GM12801 (cell line): ENCODE data around the gene TIMP4.

Experiments
- TF ChIP-seq, protein P1 (sequence below): IDR thresholded peaks from one replicate; pipeline ENCODE4 v1.5.1; 2011; ENCODE audit warnings: control low read depth; ENCODE audit not compliant: insufficient read length; ENCODE audit errors: extremely low read depth

TIMP4 gene

DNA sequence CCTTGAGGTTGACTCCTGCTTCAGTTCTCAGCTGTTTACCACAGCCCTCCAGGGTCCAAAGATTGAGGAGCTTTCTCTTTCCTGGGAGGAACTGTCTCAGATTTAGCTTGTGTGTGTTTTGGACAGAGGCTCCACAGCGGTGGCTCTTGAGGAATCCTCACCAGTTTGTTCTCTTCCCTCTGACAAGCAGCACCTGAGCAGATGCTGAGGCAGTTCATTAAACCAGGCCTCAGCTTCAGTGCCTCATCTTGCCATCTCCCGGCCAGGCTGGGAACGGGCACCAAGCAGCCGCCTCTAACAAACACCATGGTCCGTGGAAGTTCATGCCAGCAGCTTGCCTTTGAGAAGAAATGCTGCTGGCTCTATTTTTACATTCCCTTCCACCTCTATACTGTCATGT, 25.8 kb upstream of the TIMP4 start:
- TF ChIP-seq, protein P1, sequence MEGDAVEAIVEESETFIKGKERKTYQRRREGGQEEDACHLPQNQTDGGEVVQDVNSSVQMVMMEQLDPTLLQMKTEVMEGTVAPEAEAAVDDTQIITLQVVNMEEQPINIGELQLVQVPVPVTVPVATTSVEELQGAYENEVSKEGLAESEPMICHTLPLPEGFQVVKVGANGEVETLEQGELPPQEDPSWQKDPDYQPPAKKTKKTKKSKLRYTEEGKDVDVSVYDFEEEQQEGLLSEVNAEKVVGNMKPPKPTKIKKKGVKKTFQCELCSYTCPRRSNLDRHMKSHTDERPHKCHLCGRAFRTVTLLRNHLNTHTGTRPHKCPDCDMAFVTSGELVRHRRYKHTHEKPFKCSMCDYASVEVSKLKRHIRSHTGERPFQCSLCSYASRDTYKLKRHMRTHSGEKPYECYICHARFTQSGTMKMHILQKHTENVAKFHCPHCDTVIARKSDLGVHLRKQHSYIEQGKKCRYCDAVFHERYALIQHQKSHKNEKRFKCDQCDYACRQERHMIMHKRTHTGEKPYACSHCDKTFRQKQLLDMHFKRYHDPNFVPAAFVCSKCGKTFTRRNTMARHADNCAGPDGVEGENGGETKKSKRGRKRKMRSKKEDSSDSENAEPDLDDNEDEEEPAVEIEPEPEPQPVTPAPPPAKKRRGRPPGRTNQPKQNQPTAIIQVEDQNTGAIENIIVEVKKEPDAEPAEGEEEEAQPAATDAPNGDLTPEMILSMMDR, result no peak

DNA sequence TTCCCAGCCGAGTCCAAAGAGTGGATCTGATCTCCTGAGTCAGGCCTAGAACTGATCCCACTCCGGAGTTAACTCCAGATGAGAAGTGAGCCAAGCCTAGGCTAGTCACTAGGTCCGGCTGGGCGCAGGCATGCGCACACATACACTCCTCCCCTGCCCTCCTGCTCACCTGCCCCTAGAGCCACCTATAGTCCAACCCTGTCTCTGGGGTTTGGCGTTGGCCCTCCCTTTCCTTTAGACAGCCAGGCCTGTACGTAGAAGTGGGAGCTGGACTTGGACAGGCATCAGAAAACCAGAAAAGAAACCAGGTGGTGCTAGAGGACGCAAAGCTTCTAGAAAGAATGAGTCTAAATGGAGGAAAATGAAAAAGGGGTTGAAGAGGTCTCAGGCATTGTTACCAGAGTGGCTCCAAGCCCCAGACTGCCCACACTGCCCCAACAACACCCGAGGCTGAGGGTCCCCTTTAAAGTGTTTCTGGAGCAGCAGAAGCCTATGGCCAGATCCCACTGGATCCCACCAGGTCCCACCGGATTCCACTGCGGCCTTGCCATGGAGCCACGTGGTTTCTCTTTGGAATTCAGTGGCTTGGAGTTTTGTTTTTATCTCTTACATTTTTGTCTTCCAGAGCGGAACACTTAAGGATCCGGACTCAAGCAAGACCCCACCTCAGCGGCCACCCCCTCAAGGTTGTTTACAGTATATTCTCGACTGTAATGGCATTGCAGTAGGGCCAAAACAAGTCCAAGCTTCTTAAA, 24.2 kb upstream of the TIMP4 start:
- TF ChIP-seq, protein P1, result no peak

DNA sequence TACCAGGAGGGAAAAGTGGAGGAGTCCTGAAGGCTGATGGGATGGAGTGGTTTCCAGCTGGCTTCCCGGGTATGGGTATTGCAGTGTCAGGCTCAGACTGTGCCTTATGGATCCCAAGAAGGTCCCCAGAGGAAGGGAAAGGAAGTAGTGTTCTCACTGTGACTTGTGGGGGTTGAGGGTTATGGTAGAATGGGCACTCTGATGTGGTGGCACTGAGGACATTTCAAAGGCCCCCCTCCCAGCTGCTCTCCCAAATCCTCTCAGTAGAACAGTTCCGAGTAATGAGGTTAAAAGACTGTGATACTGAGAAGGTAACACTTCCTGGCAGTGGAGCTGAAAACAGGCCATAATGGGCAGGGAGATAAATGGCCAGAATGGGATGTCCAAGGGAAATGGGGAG, 23.1 kb upstream of the TIMP4 start:
- TF ChIP-seq, protein P1, result no peak

DNA sequence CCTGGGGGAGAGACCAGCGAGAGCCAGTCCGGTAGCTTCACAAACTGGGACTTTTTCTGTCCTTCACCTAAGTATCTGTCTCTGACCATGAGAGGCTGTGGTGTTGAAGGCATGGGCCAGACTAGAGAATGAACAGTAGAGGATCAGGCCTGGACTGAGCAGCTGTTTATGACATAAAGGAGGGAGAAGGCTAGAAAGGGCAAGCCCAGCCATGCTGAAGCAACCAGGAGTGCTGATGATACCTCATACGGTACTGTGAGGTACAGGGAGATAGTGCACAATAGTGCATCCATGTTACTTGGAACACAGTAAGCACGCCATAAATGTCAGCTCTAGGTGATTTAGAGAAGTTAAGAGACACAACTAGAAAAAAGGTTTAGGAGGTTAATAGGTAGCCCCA, 22.6 kb upstream of the TIMP4 start:
- TF ChIP-seq, protein P1, result no peak

DNA sequence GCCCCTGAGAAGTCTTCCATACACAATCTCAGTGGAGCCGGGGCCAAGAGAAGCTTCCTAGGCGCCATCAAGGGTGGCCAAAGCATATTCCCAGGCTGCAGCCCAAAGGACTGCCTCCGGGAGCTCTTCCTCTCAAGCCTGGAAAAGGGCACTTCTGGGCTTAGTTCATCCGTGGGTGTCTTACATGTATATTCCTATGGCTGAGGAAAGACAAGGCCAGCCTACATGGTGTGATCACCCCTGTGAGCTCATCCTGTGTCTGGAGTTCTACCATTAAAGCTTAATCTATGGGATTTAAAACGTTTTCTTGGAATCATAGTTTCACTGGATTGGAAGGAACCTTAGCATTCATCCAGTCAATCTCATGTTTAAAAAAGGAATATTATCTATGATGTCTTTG, 21.9 kb upstream of the TIMP4 start:
- TF ChIP-seq, protein P1, result no peak

DNA sequence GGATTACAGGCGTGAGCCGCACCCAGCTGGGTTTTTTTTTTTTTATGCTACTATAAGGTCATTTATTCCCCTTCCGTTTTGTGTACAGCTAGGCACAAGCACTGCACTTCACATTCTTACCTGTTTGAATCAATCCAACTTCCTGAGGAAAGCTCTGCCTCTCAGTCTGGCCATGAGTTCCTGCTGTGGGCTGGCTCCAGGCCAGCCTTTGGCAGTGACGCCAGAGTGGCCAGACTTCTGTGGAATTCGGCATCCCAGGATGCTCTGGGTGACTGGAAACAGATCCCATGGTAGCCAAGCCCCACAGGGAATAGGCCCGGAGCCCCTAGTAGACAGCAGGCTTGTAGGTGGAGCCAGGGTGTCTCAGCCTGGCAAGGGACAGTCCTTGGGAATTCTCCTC, 21.5 kb upstream of the TIMP4 start:
- TF ChIP-seq, protein P1, result no peak

DNA sequence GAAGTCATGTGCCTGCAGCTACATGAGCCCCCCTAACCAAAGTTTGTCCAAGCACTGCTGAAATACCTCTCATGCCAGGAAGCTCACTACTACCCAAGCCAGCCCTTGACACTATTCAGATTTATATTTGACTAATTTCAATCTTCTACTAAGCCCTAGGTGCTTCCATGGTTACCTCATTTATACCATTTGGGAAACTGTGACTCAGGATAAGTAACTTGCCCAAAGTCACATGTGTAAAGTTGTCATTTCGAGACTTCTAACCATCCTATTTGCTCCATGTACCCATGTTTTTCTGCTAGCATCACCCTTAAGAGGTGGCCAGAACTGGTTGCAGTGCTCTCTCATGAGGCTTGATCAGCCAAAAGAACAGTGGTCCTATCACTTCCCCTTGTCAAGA, 20.7 kb upstream of the TIMP4 start:
- TF ChIP-seq, protein P1, result no peak
